Measurements from ENCODE around the gene HS6ST1.

- no peak for TF ChIP-seq CTCF (IDR thresholded peaks at IDR 0.05)
- TF ChIP-seq POLR2AphosphoS5 (IDR thresholded peaks at IDR 0.05), result no peak
Observed at GRCh38 chr2:128359841-128360240, 41.2 kb upstream of the HS6ST1 start.
